Endothelial cell of umbilical vein (primary cell): ENCODE data around the gene NFIA.

Experiments used
- EZH2 ChIP-seq: IDR thresholded peaks from 2 replicates; pipeline ENCODE4 v1.6.1; 2012; ENCODE audit warnings: borderline replicate concordance, low read depth, mild to moderate bottlenecking, moderate library complexity, low read length, inconsistent platforms; ENCODE audit not compliant: severe bottlenecking
- GATA2 ChIP-seq: IDR thresholded peaks from 2 replicates; pipeline ENCODE4 v1.7.0; 2011; ENCODE audit warnings: low read depth, mild to moderate bottlenecking, moderate library complexity, mixed read lengths, low read length; ENCODE audit not compliant: insufficient read length, insufficient read depth
- MYC ChIP-seq: IDR thresholded peaks from one replicate; pipeline ENCODE4 v1.6.1; 2011; ENCODE audit warnings: mild to moderate bottlenecking, low read depth, low read length
- POLR2A ChIP-seq: IDR thresholded peaks from 2 replicates; pipeline ENCODE4 v1.6.1; 2012; ENCODE audit warnings: low read depth, mild to moderate bottlenecking, control low read depth, low read length
- POLR2AphosphoS5 ChIP-seq: IDR thresholded peaks from 2 replicates; pipeline ENCODE4 v1.6.1; 2012; ENCODE audit warnings: low read depth, mild to moderate bottlenecking, control low read depth, low read length, moderate library complexity; ENCODE audit not compliant: insufficient read depth
- TF ChIP-seq, protein P1 (sequence below), 2 donors: IDR thresholded peaks; 1 replicate in 1 of 2; 2 replicates in 1 of 2; pipeline ENCODE4 v1.5.1; 2011; ENCODE audit warnings: low read length in 2 of 2, mild to moderate bottlenecking in 2 of 2, moderate library complexity in 2 of 2, control low read depth in 1 of 2, inconsistent platforms in 1 of 2, low read depth in 1 of 2; ENCODE audit not compliant: insufficient read depth in 1 of 2; ENCODE audit errors: extremely low read depth in 1 of 2
- TF ChIP-seq, protein P2 (sequence below): IDR thresholded peaks from 2 replicates; pipeline ENCODE4 v1.6.1; 2011; ENCODE audit not compliant: insufficient read depth, insufficient read length

- TF ChIP-seq POLR2A (no peak), POLR2AphosphoS5 (no peak), EZH2 (no peak), GATA2 (no peak), MYC (no peak)
- TF ChIP-seq, protein P1, sequence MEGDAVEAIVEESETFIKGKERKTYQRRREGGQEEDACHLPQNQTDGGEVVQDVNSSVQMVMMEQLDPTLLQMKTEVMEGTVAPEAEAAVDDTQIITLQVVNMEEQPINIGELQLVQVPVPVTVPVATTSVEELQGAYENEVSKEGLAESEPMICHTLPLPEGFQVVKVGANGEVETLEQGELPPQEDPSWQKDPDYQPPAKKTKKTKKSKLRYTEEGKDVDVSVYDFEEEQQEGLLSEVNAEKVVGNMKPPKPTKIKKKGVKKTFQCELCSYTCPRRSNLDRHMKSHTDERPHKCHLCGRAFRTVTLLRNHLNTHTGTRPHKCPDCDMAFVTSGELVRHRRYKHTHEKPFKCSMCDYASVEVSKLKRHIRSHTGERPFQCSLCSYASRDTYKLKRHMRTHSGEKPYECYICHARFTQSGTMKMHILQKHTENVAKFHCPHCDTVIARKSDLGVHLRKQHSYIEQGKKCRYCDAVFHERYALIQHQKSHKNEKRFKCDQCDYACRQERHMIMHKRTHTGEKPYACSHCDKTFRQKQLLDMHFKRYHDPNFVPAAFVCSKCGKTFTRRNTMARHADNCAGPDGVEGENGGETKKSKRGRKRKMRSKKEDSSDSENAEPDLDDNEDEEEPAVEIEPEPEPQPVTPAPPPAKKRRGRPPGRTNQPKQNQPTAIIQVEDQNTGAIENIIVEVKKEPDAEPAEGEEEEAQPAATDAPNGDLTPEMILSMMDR (IDR thresholded peaks at IDR 0.05; ENCODE audit: extremely low read depth in 1 of 2, insufficient read depth in 1 of 2, low read depth in 1 of 2, low read length in 2 of 2) = no peak
- TF ChIP-seq, protein P2, sequence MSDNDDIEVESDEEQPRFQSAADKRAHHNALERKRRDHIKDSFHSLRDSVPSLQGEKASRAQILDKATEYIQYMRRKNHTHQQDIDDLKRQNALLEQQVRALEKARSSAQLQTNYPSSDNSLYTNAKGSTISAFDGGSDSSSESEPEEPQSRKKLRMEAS = no peak
These were observed 244.4 kb downstream of the NFIA start for GRCh38 chr1:61326713-61327112.
